NCI-H2196 (cell line): ENCODE measurements around the gene IFNGR2.

Source experiments
- DNase-seq: peaks from one replicate; lab custom pipeline; 2025; ENCODE audit not compliant: unreplicated experiment; lab: John Stamatoyannopoulos, UW

Gene IFNGR2

DNA sequence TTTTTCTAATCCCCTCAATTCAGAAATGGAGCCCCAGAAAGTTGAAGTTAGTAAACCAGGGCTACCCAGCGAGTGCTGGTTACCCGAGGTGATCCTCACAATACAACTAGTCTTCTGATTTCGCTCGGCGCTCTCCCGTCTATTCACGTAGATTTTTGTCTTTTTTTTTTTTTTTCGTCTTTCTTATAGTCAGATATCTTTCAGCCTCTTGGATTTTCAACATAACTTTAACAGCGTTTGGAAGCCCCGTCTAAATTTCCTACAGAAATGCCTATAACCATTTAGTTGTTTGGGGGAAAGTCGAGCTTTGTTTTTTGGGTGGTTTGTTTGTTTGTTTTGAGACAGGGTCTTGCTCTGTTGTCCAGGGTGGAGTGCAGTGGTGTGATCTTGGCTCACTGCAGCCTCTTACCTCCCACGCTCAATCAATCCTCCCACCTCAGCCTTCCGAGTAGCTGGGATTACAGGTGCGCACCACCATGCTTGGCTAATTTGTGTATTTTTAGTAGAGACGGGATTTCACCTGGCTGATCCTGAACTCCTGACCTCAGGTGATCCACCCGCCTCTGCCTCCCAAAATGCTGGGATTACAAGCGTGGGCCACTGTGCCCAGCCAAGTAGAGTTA, 77.4 kb downstream of the IFNGR2 start:
- DNase-seq, result no peak

GRCh38 chr21:33481314-33481943, 78.2 kb downstream of the IFNGR2 start:
- no peak for DNase-seq
